HEK293 (cell line): Measurements from ENCODE around the gene NABP2.
A peak's percentile ranks its signal among the peaks of the same experiment; 100 is the strongest.

Experiments used
- CTCF ChIA-PET: fragments of 350-600 bp; formaldehyde crosslinking; extraction: SDS; loops from one replicate; lab custom pipeline; 2021; ENCODE audit warnings: antibody characterized with exemption; lab: Yijun Ruan, JAX
- POLR2A ChIA-PET: fragments of 300-600 bp; formaldehyde crosslinking; extraction: SDS; loops from one replicate; lab custom pipeline; 2020; ENCODE audit warnings: antibody characterized with exemption, inconsistent platforms; lab: Yijun Ruan, JAX
- H3K27ac ChIP-seq: fragments of 200-500 bp; sonication (Bioruptor generic); 2 replicates; pipeline ENCODE4 v1.5.1; 2014; ENCODE audit warnings: low read depth, low read length, control low read depth, inconsistent platforms; ENCODE audit errors: extremely low read depth
- H3K36me3 ChIP-seq, 2 experiments: fragments of 200-500 bp in 1 of 2; sonication (Bioruptor generic) in 1 of 2; 1 replicate in 1 of 2; 2 replicates in 1 of 2; pipeline ENCODE4 v1.5.1; 2014 to 2017; ENCODE audit warnings: inconsistent platforms in 2 of 2, low read length in 2 of 2; ENCODE audit not compliant: control insufficient read depth in 2 of 2, insufficient read depth in 1 of 2
- H3K4me1 ChIP-seq: fragments of 200-500 bp; sonication (Bioruptor generic); 2 replicates; pipeline ENCODE4 v1.5.1; 2014; ENCODE audit warnings: mild to moderate bottlenecking, low read length, inconsistent platforms; ENCODE audit not compliant: control insufficient read depth, insufficient read depth
- H3K4me3 ChIP-seq: 2 replicates; pipeline ENCODE4 v1.5.1; 2011; ENCODE audit warnings: low read depth, mild to moderate bottlenecking, control low read depth, low read length, moderate library complexity
- H3K9me3 ChIP-seq: fragments of 200-500 bp; sonication (Bioruptor generic); 2 replicates; pipeline ENCODE4 v1.5.1; 2014; ENCODE audit warnings: low read depth, low read length, inconsistent platforms; ENCODE audit not compliant: control insufficient read depth, insufficient read depth
- IKZF3 ChIP-seq: fragments of 450-650 bp; IDR thresholded peaks from 2 replicates; pipeline ENCODE4 v1.5.0; 2018; ENCODE audit warnings: missing biosample characterization, mild to moderate bottlenecking, missing genetic modification characterization, moderate library complexity
- KLF1 ChIP-seq: fragments of 450-650 bp; formaldehyde crosslinking; IDR thresholded peaks from 2 replicates; pipeline ENCODE4 v1.5.1; 2016; ENCODE audit warnings: missing biosample characterization, missing genetic modification characterization
- SP2 ChIP-seq: fragments of 450-650 bp; formaldehyde crosslinking; IDR thresholded peaks from 2 replicates; pipeline ENCODE4 v1.5.1; 2016; ENCODE audit warnings: missing biosample characterization, missing genetic modification characterization
- YY2 ChIP-seq: fragments of 450-650 bp; formaldehyde crosslinking; IDR thresholded peaks from 2 replicates; pipeline ENCODE4 v1.5.1; 2016; ENCODE audit warnings: missing biosample characterization, missing genetic modification characterization
- ZBTB11 ChIP-seq: fragments of 450-650 bp; formaldehyde crosslinking; conservative IDR thresholded peaks from 2 replicates; pipeline ENCODE4 v1.5.1; 2016; ENCODE audit warnings: low read depth, missing biosample characterization, missing genetic modification characterization
- ZBTB17 ChIP-seq: fragments of 450-650 bp; formaldehyde crosslinking; IDR thresholded peaks from 2 replicates; pipeline ENCODE4 v1.5.1; 2016; ENCODE audit warnings: missing biosample characterization, missing genetic modification characterization
- ZBTB7A ChIP-seq: fragments of 450-650 bp; formaldehyde crosslinking; IDR thresholded peaks from 2 replicates; pipeline ENCODE4 v1.5.1; 2016; ENCODE audit warnings: low read depth, missing biosample characterization, missing genetic modification characterization
- ZEB2 ChIP-seq: fragments of 450-650 bp; formaldehyde crosslinking; IDR thresholded peaks from 2 replicates; pipeline ENCODE4 v1.5.1; 2016; ENCODE audit warnings: missing biosample characterization, missing genetic modification characterization
- ZNF335 ChIP-seq: fragments of 450-650 bp; formaldehyde crosslinking; conservative IDR thresholded peaks from 2 replicates; pipeline ENCODE4 v1.5.1; 2016; ENCODE audit warnings: missing biosample characterization, missing genetic modification characterization
- ZNF600 ChIP-seq: fragments of 450-650 bp; formaldehyde crosslinking; IDR thresholded peaks from 2 replicates; pipeline ENCODE4 v1.5.1; 2016; ENCODE audit warnings: missing biosample characterization, missing genetic modification characterization
- ZNF624 ChIP-seq: fragments of 450-650 bp; formaldehyde crosslinking; IDR thresholded peaks from 2 replicates; pipeline ENCODE4 v1.5.1; 2017; ENCODE audit warnings: missing biosample characterization, missing genetic modification characterization
- ZNF670 ChIP-seq: fragments of 450-650 bp; formaldehyde crosslinking; IDR thresholded peaks from 2 replicates; pipeline ENCODE4 v1.5.1; 2016; ENCODE audit warnings: missing biosample characterization, missing genetic modification characterization, low read depth
- ZXDB ChIP-seq: fragments of 450-650 bp; formaldehyde crosslinking; IDR thresholded peaks from 2 replicates; pipeline ENCODE4 v1.5.1; 2016; ENCODE audit warnings: missing biosample characterization, missing genetic modification characterization
- TF ChIP-seq, protein P1 (sequence below): fragments of 450-650 bp; formaldehyde crosslinking; IDR thresholded peaks from 2 replicates; pipeline ENCODE4 v1.5.1; 2016; ENCODE audit warnings: missing biosample characterization, missing genetic modification characterization
- TF ChIP-seq, protein P2 (sequence below): fragments of 450-650 bp; formaldehyde crosslinking; IDR thresholded peaks from 2 replicates; pipeline ENCODE4 v1.5.1; 2016; ENCODE audit warnings: missing biosample characterization, missing genetic modification characterization, low read depth
- TF ChIP-seq, protein P3 (sequence below): fragments of 450-650 bp; formaldehyde crosslinking; IDR thresholded peaks from 2 replicates; pipeline ENCODE4 v1.5.1; 2016; ENCODE audit warnings: missing biosample characterization, missing genetic modification characterization
- TF ChIP-seq, protein P4 (sequence below): fragments of 450-650 bp; formaldehyde crosslinking; IDR thresholded peaks from 2 replicates; pipeline ENCODE4 v1.5.1; 2016; ENCODE audit warnings: missing biosample characterization, missing genetic modification characterization

Gene NABP2

DNA sequence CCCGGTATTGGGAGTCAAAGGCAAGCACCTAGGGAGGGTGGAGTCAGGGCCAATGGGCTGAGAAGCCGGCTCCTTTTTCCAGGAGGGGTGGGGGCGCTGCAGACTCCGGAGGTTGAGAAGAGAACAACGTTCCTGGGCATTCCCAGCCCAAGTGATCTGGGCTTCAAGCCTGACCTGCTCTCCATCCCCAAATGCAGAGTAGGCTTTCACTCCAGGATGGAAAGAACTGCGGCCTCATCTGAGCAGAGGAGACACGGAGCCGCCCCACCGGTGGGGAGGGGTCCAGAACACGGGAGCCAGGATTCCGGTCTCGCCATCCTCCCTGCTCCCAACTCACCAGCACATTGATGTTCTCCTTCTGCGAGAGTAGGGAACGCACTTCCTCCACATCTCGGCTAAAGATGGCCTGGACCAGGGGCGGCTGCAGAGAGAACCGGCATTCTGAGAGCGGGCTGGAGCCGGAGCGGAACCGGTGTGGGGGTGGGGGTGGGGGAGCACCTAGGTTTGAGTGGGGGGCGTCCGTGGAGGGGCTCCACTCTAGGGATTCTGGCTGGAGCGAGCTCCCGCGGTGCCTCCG, 33.4 kb downstream of the NABP2 start:
- peaks cover 13% of the 10 kb centered on the region for H3K4me1 ChIP-seq
- CTCF ChIA-PET: interaction anchor here (0.6 to 2.3 kb wide), 33 partner anchors 8 to 150 kb away, joined by 3 to 15 read pairs (median 4); partner anchors contain the start of genes COQ10A, RNF41, SMARCC2 and STAT2

More for the DNA sequence above, 33.4 kb downstream of the NABP2 start:
- POLR2A ChIA-PET: interaction anchor here (1.0 to 3.5 kb wide), 8 partner anchors 10 to 153 kb away, joined by 3 to 26 read pairs (median 4); partner anchors contain the start of genes COQ10A, PA2G4, RNF41 and SMARCC2
- Histone ChIP-seq H3K36me3 (peaks cover 20 to 46% of the 10 kb centered on the region in 2 experiments), H3K9me3 (no peaks in the 10 kb centered on the region), H3K27ac (peak overlapping the region; percentile 90), H3K4me3 (peak overlapping the region; percentile 92)
- 0 out of 2 replicates have a peak, but pooled peaks have one; percentile 6 for TF ChIP-seq KLF1
- peak; percentile 30; the same call in 1 of the 2 replicates for TF ChIP-seq IKZF3
- TF ChIP-seq, protein P1, sequence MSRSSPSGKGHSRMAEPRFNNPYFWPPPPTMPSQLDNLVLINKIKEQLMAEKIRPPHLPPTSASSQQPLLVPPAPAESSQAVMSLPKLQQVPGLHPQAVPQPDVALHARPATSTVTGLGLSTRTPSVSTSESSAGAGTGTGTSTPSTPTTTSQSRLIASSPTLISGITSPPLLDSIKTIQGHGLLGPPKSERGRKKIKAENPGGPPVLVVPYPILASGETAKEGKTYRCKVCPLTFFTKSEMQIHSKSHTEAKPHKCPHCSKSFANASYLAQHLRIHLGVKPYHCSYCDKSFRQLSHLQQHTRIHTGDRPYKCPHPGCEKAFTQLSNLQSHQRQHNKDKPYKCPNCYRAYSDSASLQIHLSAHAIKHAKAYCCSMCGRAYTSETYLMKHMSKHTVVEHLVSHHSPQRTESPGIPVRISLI: no peak
- TF ChIP-seq ZBTB17 (tag by site-specific recombination): peak; percentile 76
- TF ChIP-seq, protein P2, sequence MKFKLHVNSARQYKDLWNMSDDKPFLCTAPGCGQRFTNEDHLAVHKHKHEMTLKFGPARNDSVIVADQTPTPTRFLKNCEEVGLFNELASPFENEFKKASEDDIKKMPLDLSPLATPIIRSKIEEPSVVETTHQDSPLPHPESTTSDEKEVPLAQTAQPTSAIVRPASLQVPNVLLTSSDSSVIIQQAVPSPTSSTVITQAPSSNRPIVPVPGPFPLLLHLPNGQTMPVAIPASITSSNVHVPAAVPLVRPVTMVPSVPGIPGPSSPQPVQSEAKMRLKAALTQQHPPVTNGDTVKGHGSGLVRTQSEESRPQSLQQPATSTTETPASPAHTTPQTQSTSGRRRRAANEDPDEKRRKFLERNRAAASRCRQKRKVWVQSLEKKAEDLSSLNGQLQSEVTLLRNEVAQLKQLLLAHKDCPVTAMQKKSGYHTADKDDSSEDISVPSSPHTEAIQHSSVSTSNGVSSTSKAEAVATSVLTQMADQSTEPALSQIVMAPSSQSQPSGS (tag by site-specific recombination): no peak
- TF ChIP-seq ZXDB (tag by site-specific recombination): 0 out of 2 replicates have a peak, but pooled peaks have one; percentile 8
- TF ChIP-seq, protein P3, sequence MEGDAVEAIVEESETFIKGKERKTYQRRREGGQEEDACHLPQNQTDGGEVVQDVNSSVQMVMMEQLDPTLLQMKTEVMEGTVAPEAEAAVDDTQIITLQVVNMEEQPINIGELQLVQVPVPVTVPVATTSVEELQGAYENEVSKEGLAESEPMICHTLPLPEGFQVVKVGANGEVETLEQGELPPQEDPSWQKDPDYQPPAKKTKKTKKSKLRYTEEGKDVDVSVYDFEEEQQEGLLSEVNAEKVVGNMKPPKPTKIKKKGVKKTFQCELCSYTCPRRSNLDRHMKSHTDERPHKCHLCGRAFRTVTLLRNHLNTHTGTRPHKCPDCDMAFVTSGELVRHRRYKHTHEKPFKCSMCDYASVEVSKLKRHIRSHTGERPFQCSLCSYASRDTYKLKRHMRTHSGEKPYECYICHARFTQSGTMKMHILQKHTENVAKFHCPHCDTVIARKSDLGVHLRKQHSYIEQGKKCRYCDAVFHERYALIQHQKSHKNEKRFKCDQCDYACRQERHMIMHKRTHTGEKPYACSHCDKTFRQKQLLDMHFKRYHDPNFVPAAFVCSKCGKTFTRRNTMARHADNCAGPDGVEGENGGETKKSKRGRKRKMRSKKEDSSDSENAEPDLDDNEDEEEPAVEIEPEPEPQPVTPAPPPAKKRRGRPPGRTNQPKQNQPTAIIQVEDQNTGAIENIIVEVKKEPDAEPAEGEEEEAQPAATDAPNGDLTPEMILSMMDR (tag by site-specific recombination): peak; percentile 60; the same call in 1 of the 2 replicates
- TF ChIP-seq ZNF670: no peak
- TF ChIP-seq YY2 (tag by site-specific recombination): no peak
- TF ChIP-seq ZNF335: peak; percentile 13; the same call in 1 of the 2 replicates
- no peak for TF ChIP-seq ZNF624 (tag by site-specific recombination)
- TF ChIP-seq ZBTB7A: no peak
- peak; percentile 84 for TF ChIP-seq ZNF600 (tag by site-specific recombination)
- TF ChIP-seq ZBTB11 (tag by site-specific recombination): peak; percentile 13; the same call in 1 of the 2 replicates
- TF ChIP-seq, protein P4, sequence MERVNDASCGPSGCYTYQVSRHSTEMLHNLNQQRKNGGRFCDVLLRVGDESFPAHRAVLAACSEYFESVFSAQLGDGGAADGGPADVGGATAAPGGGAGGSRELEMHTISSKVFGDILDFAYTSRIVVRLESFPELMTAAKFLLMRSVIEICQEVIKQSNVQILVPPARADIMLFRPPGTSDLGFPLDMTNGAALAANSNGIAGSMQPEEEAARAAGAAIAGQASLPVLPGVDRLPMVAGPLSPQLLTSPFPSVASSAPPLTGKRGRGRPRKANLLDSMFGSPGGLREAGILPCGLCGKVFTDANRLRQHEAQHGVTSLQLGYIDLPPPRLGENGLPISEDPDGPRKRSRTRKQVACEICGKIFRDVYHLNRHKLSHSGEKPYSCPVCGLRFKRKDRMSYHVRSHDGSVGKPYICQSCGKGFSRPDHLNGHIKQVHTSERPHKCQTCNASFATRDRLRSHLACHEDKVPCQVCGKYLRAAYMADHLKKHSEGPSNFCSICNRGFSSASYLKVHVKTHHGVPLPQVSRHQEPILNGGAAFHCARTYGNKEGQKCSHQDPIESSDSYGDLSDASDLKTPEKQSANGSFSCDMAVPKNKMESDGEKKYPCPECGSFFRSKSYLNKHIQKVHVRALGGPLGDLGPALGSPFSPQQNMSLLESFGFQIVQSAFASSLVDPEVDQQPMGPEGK (tag by site-specific recombination): peak; percentile 39; the same call in 1 of the 2 replicates
- TF ChIP-seq SP2 (tag by site-specific recombination): peak; percentile 16; the same call in 1 of the 2 replicates
- 0 out of 2 replicates have a peak, but pooled peaks have one; percentile 47 for TF ChIP-seq ZEB2 (tag by site-specific recombination)
